HG02763 (cell line): ENCODE measurements around the gene TCF7.
A peak's percentile ranks its signal among the peaks of the same experiment; 100 is the strongest.

Source experiments
- ATAC-seq: cut with Tn5 transposase; IDR thresholded peaks from one replicate; pipeline ENCODE4 v1.9.1; 2021; ENCODE audit warnings: mild to moderate bottlenecking, moderate library complexity; ENCODE audit not compliant: unreplicated experiment

TCF7 gene

DNA sequence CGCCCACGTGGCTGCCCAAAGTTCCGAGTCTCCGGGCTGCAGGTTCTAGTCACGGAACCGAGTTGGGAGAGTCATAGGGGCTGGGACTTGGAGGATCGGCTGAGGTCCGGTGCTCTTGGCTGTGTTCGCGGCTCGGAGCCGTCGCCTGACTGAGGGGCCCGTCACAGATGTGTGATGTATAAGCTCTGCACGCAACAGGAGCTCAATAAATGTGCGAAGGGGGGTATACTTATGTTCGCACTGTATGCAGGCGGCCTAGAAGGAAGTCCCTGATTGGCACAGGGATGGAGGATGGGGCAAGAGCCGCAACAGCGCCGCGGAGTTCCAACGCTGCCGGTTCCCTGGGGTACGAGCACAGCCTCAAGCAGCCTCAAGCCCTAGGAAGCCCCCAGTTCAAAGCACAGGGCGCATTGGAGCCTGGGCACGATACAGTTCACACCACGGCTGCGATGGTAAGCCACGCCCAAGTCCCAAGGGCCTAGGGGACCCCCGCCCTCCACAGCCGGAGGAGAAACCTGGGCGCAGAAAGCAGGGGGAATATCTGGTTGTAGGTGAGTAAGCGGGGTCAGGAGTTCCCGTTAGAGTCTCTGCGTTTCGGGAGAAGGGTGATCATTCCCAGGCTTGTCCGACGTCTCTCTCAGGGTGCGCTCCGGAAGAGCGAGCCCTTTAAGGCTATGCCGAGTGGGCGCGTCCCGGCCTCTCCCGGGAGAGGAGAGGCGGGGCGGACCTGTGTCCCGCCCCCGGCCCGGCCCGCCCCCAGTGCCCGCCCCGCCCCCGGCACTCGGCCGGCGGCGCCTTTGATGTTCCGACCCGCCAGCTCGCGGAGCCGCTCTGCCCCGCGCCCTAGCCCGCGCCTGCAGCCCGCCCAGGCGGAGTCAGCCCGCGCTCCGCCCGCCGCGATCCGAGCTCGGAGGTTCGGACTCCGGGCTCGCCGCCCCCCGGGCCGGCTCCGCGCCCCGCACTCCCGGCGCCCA lies at the start of gene TCF7:
TSS of gene TCF7 (plus strand) at position 780 of the 974 bp plus-strand sequence. CDS start 226 bp downstream, outside the sequence.
- ATAC-seq = peak; percentile 82

DNA sequence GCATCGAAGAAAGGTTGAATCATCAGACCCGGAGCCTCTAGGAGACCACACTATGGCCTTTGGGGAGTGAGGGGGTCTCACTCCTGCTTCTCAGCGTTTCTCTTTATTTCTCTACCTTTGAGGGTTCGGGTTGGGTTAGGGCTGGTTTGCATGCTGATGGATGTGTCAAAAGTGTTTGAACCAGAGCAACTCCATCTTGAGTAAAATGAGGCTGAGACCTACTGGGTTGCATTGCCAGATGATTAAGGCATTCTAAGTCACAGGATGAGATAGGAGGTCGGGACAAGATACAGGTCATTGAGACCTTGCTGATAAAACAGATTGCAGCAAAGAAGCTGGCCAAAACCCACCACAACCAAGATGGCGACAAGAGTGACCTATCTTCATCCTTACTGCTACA lies 44.9 kb upstream of the TCF7 start:
- no peak for ATAC-seq

DNA sequence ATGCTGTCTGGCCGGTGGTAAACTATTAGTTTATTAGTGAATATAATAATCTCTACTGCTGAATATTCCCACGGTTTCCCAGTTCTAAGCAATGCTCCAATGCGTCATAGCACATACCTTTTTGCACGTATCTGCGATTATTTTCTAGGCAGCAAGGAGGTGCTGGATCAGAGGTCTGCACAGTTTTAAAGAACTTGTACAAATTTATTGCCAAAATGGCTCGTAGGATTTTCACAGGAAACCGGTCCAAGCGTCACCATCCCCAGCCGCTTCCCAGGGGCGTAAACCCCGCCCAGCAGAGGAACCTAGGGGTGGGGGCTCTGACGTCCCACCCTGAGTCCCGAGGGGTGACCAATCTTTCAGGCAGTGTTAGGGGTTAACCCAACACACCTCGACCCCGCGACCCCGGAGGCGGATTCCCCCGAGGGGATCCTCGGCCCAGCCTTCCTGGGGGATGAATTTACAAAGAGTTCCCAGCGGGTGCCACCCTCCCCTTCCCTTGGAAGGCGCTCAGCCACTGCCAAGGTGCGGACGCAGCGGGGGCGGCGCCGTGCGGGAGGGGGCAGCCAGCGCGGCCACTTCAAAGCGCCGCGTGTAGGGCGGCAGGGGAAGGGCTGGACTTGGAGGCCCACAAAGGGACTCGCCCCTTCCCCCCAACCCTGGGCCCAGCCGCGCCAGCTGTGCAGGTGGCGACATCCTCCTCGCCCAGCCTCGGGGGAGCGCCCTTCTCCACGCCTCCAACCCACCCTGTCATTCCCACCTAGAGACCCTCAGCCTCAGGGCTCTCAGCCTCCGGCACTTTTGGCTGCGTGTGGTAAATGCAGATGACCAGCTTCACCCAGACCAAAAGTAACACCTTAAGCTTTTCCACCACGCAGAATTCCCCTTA lies 43.5 kb upstream of the TCF7 start:
- ATAC-seq = no peak

DNA sequence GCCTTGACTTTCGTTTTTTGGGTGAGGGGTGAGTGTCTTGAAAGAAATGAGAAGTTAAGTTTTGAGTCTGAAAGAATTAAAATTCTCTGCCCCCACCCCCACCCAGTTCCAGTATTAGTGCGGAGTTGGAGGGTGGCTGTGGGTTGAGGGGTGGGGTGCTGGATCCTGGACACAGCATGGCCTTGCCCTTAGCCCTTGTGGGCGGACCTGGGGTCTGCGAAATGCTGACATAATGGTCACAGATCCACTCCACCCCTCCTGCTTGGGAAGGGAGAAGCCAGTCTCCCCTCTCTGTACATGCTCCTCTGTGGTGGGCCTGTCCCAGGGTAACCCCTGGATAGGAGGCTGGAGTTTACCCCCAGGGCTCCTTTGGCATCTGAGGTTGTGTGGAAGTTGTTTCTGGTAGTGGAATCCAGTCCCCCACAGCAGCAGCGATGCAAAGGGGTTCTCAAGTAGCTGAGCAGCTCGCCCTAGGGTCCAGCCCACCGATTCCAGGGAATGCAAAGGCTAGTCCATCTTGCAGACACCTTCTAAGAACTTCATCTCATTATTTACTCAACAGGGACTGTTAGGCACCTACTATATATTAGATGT lies 42.8 kb upstream of the TCF7 start:
- no peak for ATAC-seq

DNA sequence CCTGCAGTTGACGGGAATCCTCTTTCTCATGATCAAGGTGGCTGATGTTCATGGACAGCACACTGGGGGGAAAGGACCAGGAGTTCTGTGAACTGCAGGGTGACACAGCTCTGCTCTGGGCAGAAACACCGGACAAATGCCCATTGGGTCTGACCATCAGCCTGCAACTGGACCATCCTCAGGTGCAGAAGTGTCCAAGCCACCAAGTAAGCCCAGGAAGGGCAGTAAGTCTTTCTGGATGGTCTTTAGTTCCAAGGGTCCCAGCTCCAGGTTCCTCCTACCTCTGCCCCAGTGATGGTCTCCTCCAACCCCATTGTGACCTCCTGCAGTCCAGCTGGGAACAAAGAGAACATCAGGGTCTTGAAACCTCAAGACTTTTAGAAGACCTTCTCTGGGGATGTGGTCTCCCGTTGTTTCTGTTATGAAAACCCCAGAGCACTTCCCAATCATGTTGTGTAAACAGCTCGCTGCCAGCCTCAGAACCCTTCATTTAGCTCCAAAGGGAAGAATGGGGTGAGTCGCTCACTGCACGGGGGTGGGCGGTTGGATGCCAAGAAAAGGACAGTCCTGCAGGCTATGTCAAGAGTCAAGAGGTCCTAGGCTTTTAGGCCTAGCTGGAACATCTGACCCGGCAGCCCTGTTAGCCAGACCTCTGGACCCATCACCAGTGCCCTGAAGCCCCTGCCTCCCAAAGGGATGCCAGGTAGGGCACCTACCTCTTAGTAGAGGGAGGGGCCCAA lies 41.8 kb upstream of the TCF7 start:
- no peak for ATAC-seq

DNA sequence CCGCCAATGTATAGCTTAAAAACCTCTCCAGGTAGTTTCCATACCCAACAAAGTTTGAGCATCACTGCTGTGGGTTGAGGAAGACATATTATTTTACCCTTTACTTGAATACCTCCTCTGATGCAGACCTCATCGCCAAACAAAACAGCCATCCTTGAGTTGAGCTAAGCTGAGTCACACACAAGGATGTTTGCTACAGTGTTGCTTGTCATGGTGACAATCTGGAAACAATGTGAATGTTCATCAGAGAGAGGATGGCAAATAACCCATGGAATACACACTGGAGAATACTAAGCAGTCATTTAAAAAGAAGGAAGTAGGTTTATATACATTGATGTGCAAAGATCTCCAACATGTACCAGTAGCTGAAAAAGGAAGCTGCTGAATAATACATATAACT lies 41.1 kb upstream of the TCF7 start:
- ATAC-seq = no peak

DNA sequence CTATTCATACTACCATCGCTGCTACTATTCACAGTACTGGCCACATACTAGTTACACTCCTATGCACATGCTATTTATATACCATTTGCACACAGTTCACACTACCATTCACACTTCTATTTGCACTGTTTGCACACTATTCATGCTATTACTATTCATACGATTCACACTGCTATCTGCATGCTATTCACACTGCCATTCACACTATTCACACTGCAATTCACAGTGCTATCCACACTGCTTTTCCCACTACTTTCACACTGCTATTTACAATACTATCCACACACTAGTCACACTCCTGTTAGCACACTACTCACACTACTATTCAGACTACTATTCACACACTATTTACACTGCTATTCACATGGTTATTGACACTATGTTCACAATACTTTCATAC lies 39.4 kb upstream of the TCF7 start:
- ATAC-seq = no peak

DNA sequence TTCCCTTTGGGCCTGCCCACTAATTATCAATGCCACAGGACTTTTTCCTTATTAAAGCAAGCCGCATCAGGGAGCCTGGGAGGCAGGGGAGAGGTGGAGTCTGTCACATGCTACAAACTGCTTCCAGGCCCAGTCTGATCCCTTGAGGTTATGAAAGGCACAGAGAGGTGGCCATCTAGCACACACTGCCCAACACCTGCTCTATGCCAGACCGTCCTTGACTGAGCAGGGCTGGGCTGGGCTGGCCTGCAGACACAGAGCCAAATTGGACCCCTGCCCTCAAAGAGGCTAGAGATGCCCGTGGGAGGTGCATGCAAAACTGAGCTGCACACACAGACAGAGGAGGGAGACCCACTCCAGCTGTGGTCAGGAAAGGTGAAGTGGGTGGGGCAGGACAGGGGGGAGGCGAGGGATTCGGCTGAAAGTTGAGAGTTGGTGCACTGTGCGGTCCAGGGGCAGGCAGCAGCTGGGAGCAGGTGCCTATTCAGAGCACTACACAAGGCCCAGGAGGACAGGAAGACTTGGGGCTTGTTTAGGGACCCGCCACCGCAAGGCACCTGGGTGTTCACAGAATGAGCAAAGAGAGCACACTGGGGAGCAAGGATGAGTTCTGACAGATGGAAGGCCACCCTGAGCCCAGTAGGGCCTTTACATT lies 36.4 kb upstream of the TCF7 start:
- ATAC-seq = no peak

DNA sequence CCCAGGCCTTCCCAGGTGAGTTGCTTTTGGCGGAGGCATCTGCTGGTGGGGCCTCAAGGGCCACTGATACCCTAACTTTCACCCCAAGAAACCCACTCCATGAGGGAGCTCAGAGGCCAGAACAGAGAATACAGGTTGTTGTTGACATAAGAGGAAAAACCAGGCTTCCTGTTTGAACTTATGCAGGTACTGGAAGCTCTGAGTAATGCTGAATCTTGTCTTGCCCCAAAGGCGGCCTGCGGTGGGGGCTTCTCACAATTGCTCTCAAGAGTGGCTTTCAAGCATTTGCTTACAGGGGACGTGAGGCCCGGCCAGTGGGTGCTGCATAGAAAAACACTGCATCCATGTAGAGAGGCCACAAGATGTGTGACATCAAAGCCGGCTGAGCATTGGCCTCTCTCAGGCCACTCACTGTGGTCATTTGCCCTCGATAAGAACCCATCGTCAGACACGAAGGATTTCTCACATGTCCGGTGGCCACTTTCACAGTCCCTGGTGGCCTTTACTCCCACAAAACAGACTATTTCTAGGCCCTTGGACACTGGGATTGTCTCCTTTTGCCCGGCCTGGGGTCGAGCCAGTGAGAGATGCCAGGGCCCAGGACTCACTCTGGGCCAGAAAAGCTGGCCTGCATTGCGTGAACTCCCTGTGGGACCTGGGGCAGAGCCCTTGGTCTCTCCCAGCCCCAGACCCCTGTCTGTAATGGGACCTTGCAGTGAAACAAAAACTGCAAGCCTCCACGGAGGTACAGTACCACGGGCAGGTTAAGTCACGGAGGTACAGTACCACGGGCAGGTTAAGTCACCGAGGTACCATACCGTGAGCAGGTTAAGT lies 34.5 kb upstream of the TCF7 start:
- ATAC-seq = no peak

DNA sequence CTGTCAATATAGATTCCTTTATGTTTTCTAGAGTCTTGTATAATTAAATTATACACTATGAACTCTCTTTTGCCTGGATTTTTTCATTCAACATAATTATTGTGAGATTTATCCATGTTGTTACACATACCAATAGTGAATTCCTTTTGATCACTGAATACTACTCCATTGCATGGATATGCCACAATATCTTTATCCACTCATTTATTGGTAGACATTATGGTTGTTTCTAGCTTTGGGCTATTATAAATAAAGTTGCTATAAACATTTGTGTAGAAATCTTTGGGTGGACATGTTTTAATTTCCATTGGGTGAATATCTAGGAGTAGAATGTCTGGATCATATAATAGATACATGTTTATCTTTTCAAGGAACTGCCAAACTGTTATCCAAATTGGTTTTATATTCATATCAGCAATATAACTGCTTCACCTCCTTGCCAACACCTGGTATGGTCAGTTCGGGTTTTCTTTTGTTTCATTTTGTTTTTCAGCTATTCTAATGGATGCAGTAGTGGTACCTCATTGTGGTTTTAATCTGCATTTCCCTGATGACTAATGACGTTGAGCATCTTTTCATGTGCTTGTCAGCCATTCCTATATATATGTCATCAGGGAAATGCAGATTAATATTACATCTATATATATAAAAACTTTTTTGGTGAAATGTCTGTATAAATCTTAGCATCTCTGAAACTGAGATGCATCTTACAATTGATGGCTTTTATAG lies 32.1 kb upstream of the TCF7 start:
- ATAC-seq = no peak

DNA sequence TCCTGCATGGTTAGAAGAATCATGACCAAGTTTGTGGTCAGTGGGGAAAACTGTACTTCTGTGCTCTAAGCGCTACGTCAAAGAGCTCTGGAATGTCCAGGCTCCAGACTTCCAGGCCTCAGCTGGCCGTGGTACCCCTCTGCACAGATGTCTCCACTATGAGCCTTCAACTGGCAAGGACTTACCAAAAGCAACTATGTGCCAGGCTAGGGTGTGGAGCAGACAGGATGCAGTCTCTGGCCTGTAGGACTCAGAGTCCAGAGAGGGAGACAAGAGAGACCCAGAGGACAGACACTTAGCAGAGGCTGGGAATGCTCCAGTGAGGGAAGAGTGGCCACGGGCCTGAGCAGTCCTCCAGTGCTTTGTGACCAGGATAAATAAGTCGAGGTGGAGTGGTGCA lies 31.0 kb upstream of the TCF7 start:
- no peak for ATAC-seq

DNA sequence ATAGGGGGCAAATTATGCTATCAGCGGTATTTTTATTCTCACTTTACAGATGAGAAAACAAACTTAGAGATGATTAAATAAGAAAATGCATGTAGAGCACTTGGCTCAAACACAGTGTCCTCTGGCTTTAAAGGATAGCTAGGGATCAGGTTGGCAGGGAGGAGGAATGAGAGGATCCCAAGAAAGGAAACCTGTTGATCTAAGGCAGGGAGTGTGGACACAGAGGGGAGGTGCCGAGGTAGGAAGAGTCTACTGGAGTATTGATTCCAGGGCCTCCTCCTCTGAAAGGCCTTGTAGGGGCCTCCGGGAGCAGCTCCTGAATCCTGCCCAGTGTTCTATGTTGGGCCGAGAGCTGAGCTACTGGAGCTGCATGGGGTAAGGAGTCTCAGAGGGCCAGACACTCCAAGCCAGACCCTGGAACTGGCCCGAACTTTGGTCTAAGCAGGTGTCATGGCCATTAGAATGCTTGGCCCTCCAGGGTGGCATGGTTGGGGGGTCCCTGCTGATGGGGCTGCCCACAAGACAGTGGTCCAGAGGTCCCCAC lies 30.4 kb upstream of the TCF7 start:
- no peak for ATAC-seq

DNA sequence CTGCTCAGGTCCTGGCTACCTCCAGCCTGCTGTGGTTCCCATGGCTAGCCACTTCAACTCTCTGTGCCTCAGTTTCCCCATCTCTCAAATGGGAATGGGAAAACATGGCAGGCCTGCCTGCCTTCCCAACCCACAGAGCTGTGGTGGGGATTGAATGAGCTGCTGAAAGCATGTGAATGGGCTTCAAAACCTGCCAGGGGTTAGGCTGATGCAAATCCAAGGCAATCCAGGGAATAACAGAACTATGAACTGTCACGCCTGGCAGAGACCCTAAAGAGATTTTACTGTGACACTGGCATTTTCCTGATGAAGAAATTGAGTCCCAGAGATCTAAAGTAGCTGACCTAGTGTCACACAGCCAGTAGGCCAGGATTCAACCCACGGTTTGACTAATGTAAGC lies 29.9 kb upstream of the TCF7 start:
- no peak for ATAC-seq

DNA sequence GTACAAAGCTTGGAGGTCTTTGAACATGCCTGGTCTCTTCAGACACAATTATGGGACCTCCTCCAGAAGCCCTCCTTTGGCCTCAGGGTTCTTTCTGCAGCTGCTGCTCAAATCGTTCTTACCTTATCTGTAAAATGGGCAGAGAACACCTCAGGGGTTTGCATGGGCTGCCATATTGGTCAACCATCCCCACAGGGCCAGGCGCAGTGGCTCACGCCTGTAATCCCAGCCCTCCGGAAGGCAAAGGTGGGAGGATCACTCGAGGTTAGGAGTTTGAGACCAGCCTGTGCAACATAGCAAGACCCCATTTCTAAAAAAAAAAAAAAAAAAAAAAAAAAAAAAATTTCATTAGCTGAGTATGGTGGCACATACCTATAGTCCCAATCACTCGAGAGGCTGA lies 29.1 kb upstream of the TCF7 start:
- no peak for ATAC-seq

DNA sequence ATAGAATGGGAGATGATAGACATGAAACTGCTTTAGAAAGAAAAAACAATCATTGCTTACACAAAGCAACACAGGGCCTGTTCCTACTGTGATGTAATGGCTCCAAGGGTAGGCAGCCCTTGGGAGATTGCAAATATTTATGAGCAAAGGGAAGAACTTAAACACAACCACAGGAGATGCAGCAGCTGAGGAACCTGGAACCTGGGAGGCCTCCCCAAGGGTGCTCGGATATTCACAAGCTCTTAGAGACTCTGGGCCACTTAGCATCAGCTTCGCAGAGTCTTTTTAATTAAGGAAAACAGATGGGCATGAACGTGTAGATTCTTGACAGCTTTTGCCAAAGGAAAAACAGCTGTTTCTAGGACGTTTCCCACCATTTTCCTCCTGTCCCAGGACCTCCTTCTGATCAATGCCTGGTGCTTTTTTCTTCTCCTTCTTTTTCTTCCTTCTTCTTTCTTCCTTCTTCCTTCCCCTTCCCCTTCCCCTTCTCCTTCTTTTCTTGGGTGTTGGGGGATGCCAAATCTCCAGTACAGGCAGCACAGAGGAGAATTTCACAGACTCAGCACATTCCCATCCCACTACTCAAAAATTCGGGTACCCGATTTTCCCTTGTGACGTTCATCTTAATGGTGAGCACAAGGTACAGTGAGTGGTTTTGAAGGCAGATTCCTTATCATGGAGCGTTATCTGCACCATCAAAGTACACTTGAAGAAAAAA lies 28.1 kb upstream of the TCF7 start:
- no peak for ATAC-seq

DNA sequence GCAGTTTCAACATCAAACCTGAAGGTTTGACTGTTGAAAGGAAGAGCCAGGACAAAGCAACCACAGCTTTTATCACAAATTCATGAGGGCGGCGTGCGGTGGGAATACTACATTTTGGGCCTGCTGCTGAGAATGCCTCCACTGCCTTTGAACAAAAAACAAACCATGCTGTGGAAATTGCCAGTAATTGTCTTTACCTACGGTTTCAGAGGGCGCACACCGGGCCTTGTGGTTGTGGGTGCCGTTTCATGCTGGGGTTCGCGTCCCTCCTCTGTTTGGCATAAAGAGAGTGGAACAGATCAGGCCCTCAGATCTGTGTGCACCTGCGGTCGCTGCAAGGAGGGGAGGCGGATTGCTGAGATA lies 27.6 kb upstream of the TCF7 start:
- ATAC-seq = no peak

DNA sequence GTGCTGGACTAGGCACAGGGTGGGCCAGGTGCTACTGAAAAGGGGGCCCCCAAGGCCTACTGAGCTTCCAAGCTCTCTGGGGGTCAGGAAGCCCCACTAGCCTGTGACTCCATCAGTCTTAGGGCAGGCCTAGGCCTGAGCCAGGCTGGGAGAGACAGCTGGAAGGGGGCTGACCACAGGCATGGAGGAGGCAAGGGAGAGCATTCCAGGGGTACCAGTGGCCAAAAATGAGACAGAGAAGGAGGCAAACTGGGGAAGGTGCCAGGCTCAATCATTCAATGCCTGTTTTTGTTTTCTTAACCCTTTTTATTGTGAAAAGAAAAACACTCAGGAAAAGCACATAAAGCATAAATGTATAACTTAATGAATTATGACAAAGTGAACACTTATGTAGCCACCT lies 26.2 kb upstream of the TCF7 start:
- no peak for ATAC-seq
